Gastrocnemius medialis (tissue), 4 donors: Measurements from ENCODE around the gene PGPEP1.

Source experiments
- CTCF ChIP-seq, 5 experiments: fragments of 450-650 bp in 3 of 5; fragments of 200-600 bp in 2 of 5; sonication (generic) in 2 of 5; IDR thresholded peaks in 4 of 5; conservative IDR thresholded peaks in 1 of 5; 1 replicate in 4 of 5; 2 replicates in 1 of 5; pipeline ENCODE4 v1.5.1; 2016 to 2019; ENCODE audit warnings: antibody characterized with exemption in 5 of 5, mild to moderate bottlenecking in 3 of 5, moderate library complexity in 3 of 5
- POLR2A ChIP-seq, 2 donors: fragments of 450-650 bp; IDR thresholded peaks; one replicate each; pipeline ENCODE4 v1.6.1; 2017; ENCODE audit warnings: antibody characterized with exemption in 2 of 2, mild to moderate bottlenecking in 2 of 2, moderate library complexity in 2 of 2

- TF ChIP-seq CTCF (IDR thresholded peaks at IDR 0.05 in 4 of 5, conservative IDR thresholded peaks at IDR 0.05 in 1 of 5), result no peak
- no peak for TF ChIP-seq POLR2A (IDR thresholded peaks at IDR 0.05)
Observed at GRCh38 chr19:18308948-18309325, 31.5 kb upstream of the PGPEP1 start.
